ENCODE measurements around the gene MYL2. TPM values are rescaled to one million over a fixed set of nuclear protein-coding genes. Genes with fewer than 3 reads are reported as not detected.

MYL2 gene
- polyA plus RNA-seq, 2 of the 4 experiments (the other 2 are of a cell fraction): 0.13 TPM; not detected in 1

DNA sequence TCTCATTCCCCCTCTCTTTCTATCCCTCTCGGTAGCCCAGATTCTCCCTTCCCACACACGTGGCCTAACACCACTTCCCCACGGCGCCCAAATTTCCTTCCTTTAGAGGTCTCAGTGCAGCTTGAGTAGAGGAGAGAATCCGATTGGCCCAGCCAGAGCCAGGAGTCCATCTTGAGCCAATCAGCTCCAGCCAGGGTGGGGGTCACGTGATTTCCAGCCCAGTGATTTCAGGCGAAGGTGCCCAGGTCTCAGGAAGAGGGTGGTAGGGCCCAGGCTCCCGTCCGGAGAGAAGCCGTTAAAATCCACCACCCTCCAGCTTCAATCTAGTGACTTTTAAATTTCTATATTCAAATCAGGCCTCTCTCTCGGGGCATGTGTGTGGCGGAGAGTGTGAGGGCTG lies 45.2 kb upstream of the MYL2 start:
- FAIRE-seq (no peak), DNase-seq (ENCODE audit: low read depth in 1 of 2, low spot score in 1 of 2) (no peak), ATAC-seq (peak in 1 of 2 experiments; percentile 39; a peak in 3 of 6 replicates)
- Histone ChIP-seq H3K9me3 (no peaks in the 10 kb centered on the region), H3K27ac (no peak overlapping the region), H3K4me1 (no peaks in the 10 kb centered on the region), H3K4me2 (no peak overlapping the region), H3K4me3 (no peak overlapping the region)
- ChIA-PET POLR2A (interaction anchor here (0.6 kb wide), 1 partner anchor 350 kb away, joined by 4 read pairs; no protein-coding TSS in a partner anchor), CTCF (interaction anchor here (0.5 to 1.7 kb wide), 4 partner anchors 28 to 929 kb away, joined by 3 to 5 read pairs (median 3); no protein-coding TSS in a partner anchor)
- TF ChIP-seq RFX5 (IDR thresholded peaks at IDR 0.05) (no peak), MYC (IDR thresholded peaks at IDR 0.05; ENCODE audit: borderline replicate concordance, low read length) (no peak)
- TF ChIP-seq, protein P1, sequence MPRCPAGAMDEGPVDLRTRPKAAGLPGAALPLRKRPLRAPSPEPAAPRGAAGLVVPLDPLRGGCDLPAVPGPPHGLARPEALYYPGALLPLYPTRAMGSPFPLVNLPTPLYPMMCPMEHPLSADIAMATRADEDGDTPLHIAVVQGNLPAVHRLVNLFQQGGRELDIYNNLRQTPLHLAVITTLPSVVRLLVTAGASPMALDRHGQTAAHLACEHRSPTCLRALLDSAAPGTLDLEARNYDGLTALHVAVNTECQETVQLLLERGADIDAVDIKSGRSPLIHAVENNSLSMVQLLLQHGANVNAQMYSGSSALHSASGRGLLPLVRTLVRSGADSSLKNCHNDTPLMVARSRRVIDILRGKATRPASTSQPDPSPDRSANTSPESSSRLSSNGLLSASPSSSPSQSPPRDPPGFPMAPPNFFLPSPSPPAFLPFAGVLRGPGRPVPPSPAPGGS (IDR thresholded peaks at IDR 0.05): no peak
- TF ChIP-seq, protein P2, sequence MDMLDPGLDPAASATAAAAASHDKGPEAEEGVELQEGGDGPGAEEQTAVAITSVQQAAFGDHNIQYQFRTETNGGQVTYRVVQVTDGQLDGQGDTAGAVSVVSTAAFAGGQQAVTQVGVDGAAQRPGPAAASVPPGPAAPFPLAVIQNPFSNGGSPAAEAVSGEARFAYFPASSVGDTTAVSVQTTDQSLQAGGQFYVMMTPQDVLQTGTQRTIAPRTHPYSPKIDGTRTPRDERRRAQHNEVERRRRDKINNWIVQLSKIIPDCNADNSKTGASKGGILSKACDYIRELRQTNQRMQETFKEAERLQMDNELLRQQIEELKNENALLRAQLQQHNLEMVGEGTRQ (IDR thresholded peaks at IDR 0.05): peak; percentile 40; the same call in 1 of the 2 replicates
- WGBS (ENCODE audit: missing lambda C conversion rate): 65% methylated on average over 12 of the region's 12 CpGs

DNA sequence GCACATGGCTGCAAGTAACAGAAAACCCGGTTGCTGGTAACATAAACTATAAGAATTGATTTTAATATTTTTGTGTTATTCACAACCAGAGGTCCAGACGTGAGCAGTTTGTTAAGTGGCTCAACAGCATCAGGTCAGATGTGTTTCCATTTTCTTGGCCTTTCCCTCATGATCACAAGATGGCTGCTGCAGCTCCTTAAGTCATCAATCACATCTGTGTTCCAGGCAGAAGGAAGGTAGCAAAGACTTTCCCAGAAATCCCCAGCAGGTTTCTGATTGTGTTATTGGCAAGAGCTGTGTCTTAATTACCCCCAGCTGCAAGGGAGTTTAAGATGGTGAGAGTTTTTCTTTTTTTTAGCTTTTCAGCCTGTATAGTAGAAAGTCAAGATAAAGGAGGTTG lies 40.4 kb upstream of the MYL2 start:
- no peak for FAIRE-seq
- Histone ChIP-seq H3K27ac (no peak overlapping the region), H3K4me3 (no peak overlapping the region), H3K4me2 (no peak overlapping the region), H3K4me1 (no peaks in the 10 kb centered on the region), H3K9me3 (peaks cover 6% of the 10 kb centered on the region; the same call in 2 of the 3 replicates)
- POLR2A ChIA-PET: no interaction called here
- 5% methylated on average over 2 of the region's 2 CpGs for WGBS (ENCODE audit: missing lambda C conversion rate)
- no peak for ATAC-seq
- CTCF ChIA-PET: interaction anchor here (1.1 kb wide), 1 partner anchor 25 kb away, joined by 3 read pairs; no protein-coding TSS in a partner anchor
- TF ChIP-seq BHLHE40 (IDR thresholded peaks at IDR 0.05; ENCODE audit: low read depth, low read length) (no peak), FOSB (CRISPR knock-in tag; IDR thresholded peaks at IDR 0.05) (no peak), RFX5 (IDR thresholded peaks at IDR 0.05) (no peak), EHF (CRISPR knock-in tag; IDR thresholded peaks at IDR 0.05) (no peak), ESRRA (IDR thresholded peaks at IDR 0.05; ENCODE audit: borderline replicate concordance, low read length) (no peak), ZNF302 (CRISPR knock-in tag; IDR thresholded peaks at IDR 0.05) (no peak), POLR2AphosphoS2 (conservative IDR thresholded peaks at IDR 0.05; ENCODE audit: low read length) (no peak), RARB (CRISPR knock-in tag; IDR thresholded peaks at IDR 0.05) (no peak), SMC3 (IDR thresholded peaks at IDR 0.05) (no peak), FOSL2 (IDR thresholded peaks at IDR 0.05) (no peak), FOSL2 (CRISPR knock-in tag; IDR thresholded peaks at IDR 0.05) (no peak)
- TF ChIP-seq, protein P3, sequence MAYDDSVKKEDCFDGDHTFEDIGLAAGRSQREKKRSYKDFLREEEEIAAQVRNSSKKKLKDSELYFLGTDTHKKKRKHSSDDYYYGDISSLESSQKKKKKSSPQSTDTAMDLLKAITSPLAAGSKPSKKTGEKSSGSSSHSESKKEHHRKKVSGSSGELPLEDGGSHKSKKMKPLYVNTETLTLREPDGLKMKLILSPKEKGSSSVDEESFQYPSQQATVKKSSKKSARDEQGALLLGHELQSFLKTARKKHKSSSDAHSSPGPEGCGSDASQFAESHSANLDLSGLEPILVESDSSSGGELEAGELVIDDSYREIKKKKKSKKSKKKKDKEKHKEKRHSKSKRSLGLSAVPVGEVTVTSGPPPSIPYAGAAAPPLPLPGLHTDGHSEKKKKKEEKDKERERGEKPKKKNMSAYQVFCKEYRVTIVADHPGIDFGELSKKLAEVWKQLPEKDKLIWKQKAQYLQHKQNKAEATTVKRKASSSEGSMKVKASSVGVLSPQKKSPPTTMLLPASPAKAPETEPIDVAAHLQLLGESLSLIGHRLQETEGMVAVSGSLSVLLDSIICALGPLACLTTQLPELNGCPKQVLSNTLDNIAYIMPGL (CRISPR knock-in tag; IDR thresholded peaks at IDR 0.05; ENCODE audit: borderline replicate concordance): no peak
- TF ChIP-seq, protein P2 (IDR thresholded peaks at IDR 0.05): no peak
- TF ChIP-seq, protein P4, sequence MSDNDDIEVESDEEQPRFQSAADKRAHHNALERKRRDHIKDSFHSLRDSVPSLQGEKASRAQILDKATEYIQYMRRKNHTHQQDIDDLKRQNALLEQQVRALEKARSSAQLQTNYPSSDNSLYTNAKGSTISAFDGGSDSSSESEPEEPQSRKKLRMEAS (IDR thresholded peaks at IDR 0.05): no peak
- no peak for DNase-seq (ENCODE audit: low read depth in 1 of 2, low spot score in 1 of 2)

DNA sequence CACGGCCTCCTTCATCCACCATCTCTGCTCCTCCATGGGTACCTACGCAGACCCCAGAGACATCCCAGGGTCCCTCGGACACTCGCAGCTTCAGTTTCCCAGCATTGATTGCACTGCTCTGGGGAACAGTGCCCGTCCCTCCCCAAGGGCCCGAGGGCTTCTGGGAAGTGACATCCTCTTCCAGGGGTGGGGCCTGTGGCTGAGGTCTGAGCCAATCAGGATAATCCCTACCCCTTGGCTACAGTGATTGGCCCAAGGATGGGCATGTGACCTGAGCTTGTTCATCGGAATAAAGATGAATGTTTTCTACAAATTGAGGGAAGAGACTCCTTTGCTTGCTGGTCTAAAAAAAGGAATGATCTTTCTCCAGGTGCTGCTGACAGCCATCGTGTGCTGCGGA lies 37.3 kb upstream of the MYL2 start:
- no peak overlapping the region for H3K4me2 ChIP-seq
- POLR2A ChIA-PET: no interaction called here
- H3K9me3 ChIP-seq: peaks cover 18% of the 10 kb centered on the region; the same call in 2 of the 3 replicates
- CTCF ChIA-PET: interaction anchor here (1.2 kb wide), 1 partner anchor 21 kb away, joined by 5 read pairs; no protein-coding TSS in a partner anchor
- no peak overlapping the region for H3K4me3 ChIP-seq
- WGBS (ENCODE audit: missing lambda C conversion rate): 54% methylated on average over 9 of the region's 9 CpGs
- DNase-seq (ENCODE audit: low read depth in 1 of 2, low spot score in 1 of 2) (no peak), FAIRE-seq (no peak), ATAC-seq (peak; percentile 54 to 78; a peak in 4 of 6 replicates)
- TF ChIP-seq, protein P2 (IDR thresholded peaks at IDR 0.05): peak; percentile 38; the same call in 1 of the 2 replicates
- TF ChIP-seq, protein P5, sequence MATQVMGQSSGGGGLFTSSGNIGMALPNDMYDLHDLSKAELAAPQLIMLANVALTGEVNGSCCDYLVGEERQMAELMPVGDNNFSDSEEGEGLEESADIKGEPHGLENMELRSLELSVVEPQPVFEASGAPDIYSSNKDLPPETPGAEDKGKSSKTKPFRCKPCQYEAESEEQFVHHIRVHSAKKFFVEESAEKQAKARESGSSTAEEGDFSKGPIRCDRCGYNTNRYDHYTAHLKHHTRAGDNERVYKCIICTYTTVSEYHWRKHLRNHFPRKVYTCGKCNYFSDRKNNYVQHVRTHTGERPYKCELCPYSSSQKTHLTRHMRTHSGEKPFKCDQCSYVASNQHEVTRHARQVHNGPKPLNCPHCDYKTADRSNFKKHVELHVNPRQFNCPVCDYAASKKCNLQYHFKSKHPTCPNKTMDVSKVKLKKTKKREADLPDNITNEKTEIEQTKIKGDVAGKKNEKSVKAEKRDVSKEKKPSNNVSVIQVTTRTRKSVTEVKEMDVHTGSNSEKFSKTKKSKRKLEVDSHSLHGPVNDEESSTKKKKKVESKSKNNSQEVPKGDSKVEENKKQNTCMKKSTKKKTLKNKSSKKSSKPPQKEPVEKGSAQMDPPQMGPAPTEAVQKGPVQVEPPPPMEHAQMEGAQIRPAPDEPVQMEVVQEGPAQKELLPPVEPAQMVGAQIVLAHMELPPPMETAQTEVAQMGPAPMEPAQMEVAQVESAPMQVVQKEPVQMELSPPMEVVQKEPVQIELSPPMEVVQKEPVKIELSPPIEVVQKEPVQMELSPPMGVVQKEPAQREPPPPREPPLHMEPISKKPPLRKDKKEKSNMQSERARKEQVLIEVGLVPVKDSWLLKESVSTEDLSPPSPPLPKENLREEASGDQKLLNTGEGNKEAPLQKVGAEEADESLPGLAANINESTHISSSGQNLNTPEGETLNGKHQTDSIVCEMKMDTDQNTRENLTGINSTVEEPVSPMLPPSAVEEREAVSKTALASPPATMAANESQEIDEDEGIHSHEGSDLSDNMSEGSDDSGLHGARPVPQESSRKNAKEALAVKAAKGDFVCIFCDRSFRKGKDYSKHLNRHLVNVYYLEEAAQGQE (IDR thresholded peaks at IDR 0.05): no peak
- TF ChIP-seq SMC3 (IDR thresholded peaks at IDR 0.05): no peak
- H3K27ac ChIP-seq: no peak overlapping the region
- H3K4me1 ChIP-seq: no peaks in the 10 kb centered on the region
